Kidney (tissue), 14 donors: ENCODE measurements around the gene ARHGAP22. TPM values are rescaled to one million over a fixed set of nuclear protein-coding genes. Genes with fewer than 3 reads are reported as not detected.

Experiments
- DNase-seq, 5 donors: peaks; one replicate each; pipeline ENCODE4 v3.0.0-alpha.2; 2013 to 2020
- FAIRE-seq: peaks from 2 replicates; lab custom pipeline; 2012; peaks lifted over from hg19 to GRCh38; lab: Jason Lieb, UNC
- H3K27ac ChIP-seq, 2 donors: one replicate each; pipeline ENCODE4 v1.7.0; 2013; ENCODE audit warnings: low read depth in 2 of 2, low read length in 2 of 2, inconsistent platforms in 1 of 2
- H3K27me3 ChIP-seq: one replicate; pipeline ENCODE4 v1.7.1; 2013; ENCODE audit warnings: low read length, inconsistent platforms; ENCODE audit not compliant: control insufficient read depth, insufficient read depth
- H3K36me3 ChIP-seq, 3 donors: one replicate each; pipeline versions ENCODE4 v1.7.0 to v1.7.1; 2013; ENCODE audit warnings: low read length in 3 of 3, control low read depth in 1 of 3, inconsistent platforms in 1 of 3; ENCODE audit not compliant: insufficient read depth in 3 of 3, control insufficient read depth in 2 of 3
- H3K4me1 ChIP-seq, 3 donors: one replicate each; pipeline versions ENCODE4 v1.7.0 to v1.7.1; 2013; ENCODE audit warnings: low read length in 3 of 3, inconsistent platforms in 1 of 3, low read depth in 1 of 3; ENCODE audit not compliant: control insufficient read depth in 2 of 3, insufficient read depth in 2 of 3
- H3K4me3 ChIP-seq, 3 donors: one replicate each; pipeline versions ENCODE4 v1.7.0 to v1.8.1; 2013; ENCODE audit warnings: low read length in 3 of 3, control low read depth in 1 of 3, inconsistent platforms in 1 of 3
- H3K9ac ChIP-seq, 3 donors: one replicate each; pipeline versions ENCODE4 v1.7.0 to v1.7.1; 2013; ENCODE audit warnings: low read length in 3 of 3, control low read depth in 1 of 3, inconsistent platforms in 1 of 3
- H3K9me3 ChIP-seq, 3 donors: one replicate each; pipeline versions ENCODE4 v1.7.0 to v1.7.1; 2013; ENCODE audit warnings: low read length in 3 of 3, control low read depth in 1 of 3, inconsistent platforms in 1 of 3; ENCODE audit not compliant: control insufficient read depth in 2 of 3, insufficient read depth in 1 of 3
- intact Hi-C: fragments of 100-400 bp; cut with DNase I; formaldehyde crosslinking; loops from one replicate; pipeline ENCODE4 v1.11.1; 2022
- polyA plus RNA-seq: library from polyadenylated mRNA; stranded (reverse); fragments of 350-450 nt; fragmentation: Illumina TruSeq; extraction: RNeasy Lipid Tissue Mini Kit (QIAGEN cat#74804); gene quantifications from one replicate; pipeline ENCODE4 v1.2.3, GENCODE V29; 2014; ENCODE audit warnings: low read depth, low replicate concordance; ENCODE audit not compliant: insufficient read depth
- total RNA-seq: library from RNA; stranded (reverse); fragmentation: NEBNext Ultra II Directional; extraction: Animal tissue kit (Norgen Biotek cat#: 25700); gene quantifications from one replicate; pipeline ENCODE4 v1.2.1, GENCODE V29; 2021
- TF ChIP-seq, protein P1 (sequence below): IDR thresholded peaks from 3 replicates; pipeline ENCODE4 v1.5.1; 2012; ENCODE audit warnings: mild to moderate bottlenecking, moderate library complexity, borderline replicate concordance; ENCODE audit not compliant: insufficient read depth; ENCODE audit errors: extremely low read depth
- donor health status: control.
- donor health status: control.
- donor health status: control.
- donor health status: control.
- donor health status: control.
- donor health status: DM: yes; HTN: yes; CAD: no.
- donor health status: Normal renal cell carcinoma (clear cell type).

ARHGAP22 gene
- total and polyA plus RNA-seq, 2 donors from 2014 or later: 0.62 to 6.6 TPM

DNA sequence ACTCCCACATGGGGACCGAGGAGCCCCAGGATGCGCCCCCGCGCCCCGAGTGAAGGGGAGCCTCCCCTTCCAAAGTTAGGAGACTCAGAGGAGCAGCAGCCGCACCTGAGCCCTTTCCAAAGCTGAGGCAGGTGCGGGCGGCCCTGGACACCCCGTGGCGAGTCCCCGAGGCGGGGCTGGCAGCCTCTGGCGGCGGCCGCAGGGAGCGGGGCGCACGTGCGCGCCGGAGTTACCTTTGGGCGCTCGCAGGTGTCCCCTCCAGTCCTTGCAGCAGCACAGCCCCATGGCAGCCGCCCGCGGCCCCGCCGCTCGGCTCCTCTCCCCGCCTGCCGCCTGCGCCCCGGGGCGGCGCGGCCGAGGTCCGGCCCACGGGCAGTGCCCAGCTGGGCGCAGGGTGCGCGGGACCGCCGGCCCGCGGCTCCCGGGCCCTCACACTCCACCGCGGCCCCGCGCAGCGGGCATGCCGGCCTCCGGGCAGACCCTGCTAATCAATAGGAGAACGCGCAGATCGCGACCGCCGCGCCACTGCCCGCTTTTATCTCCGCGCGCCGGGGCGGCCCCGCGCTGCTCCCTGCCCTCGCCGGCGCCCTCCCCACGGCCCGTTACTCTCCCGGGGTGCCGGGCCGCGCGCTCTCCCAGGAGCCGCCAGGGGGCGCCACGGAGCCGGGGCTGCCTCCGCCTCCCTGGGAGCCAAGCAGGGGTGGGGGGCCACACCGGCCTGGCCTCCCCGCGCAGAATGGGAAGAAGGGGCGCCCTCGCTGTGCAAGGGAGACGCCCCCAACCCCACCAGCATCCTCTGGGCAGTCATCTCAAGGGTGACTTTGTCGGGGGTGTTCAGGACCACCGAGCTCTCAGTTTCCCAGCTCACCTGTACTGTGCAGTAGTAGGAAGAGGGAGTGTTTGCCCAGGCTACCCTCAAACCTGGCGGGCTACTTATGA, 80.8 kb downstream of the ARHGAP22 start:
- H3K36me3 ChIP-seq: no peaks in the 10 kb centered on the region
- no peaks in the 10 kb centered on the region for H3K27me3 ChIP-seq
- H3K9me3 ChIP-seq: no peaks in the 10 kb centered on the region
- H3K4me3 ChIP-seq: peak overlapping the region in 1 of 3 donors; percentile 48
- TF ChIP-seq, protein P1, sequence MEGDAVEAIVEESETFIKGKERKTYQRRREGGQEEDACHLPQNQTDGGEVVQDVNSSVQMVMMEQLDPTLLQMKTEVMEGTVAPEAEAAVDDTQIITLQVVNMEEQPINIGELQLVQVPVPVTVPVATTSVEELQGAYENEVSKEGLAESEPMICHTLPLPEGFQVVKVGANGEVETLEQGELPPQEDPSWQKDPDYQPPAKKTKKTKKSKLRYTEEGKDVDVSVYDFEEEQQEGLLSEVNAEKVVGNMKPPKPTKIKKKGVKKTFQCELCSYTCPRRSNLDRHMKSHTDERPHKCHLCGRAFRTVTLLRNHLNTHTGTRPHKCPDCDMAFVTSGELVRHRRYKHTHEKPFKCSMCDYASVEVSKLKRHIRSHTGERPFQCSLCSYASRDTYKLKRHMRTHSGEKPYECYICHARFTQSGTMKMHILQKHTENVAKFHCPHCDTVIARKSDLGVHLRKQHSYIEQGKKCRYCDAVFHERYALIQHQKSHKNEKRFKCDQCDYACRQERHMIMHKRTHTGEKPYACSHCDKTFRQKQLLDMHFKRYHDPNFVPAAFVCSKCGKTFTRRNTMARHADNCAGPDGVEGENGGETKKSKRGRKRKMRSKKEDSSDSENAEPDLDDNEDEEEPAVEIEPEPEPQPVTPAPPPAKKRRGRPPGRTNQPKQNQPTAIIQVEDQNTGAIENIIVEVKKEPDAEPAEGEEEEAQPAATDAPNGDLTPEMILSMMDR: no peak
- H3K9ac ChIP-seq: no peak overlapping the region
- FAIRE-seq (no peak), DNase-seq (peak in 3 of 5 donors; percentile 31 to 62 (median 40))
- H3K27ac ChIP-seq: no peak overlapping the region
- peaks cover 2 to 7% (median 5%) of the 10 kb centered on the region in 3 donors for H3K4me1 ChIP-seq
- intact Hi-C loops: no loop called here

DNA sequence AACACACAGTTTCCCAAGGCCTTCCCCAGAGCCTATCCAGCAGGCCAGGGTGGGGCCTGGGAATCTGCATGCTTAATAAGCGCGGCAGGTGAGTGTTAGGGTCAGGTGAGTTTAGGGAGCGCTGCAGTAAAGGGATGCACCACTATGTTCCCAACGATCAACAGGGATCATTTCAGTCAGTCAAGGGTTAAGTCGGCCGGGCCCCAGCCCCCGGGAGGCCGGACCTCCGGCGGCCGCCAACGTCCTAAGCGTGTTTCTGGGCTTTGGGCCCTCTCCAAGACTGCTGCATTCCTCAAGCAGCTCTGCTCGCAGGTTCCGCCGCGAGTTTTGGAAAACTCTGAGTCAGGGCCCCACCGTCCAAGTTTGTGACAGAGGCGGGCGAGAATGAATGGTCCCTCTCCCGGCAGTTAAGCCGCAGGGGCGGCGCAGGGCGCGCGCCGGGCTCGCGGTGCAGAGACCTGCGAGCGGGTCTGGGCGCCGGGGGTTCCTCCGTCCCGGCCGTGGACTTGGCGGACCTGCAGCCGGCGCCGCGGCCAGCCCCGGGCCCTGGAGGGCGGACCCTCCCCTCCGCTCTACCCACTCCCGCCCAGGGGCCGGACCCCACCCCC, 81.6 kb downstream of the ARHGAP22 start:
- H3K27ac ChIP-seq: no peak overlapping the region
- H3K9me3 ChIP-seq: no peaks in the 10 kb centered on the region
- intact Hi-C loops: no loop called here
- FAIRE-seq: no peak
- TF ChIP-seq, protein P1: no peak
- H3K27me3 ChIP-seq: no peaks in the 10 kb centered on the region
- H3K9ac ChIP-seq: peak overlapping the region in 1 of 3 donors; percentile 21
- H3K36me3 ChIP-seq: no peaks in the 10 kb centered on the region
- H3K4me3 ChIP-seq: peak overlapping the region in 2 of 3 donors; percentile 16 to 48
- peaks cover 2 to 7% (median 5%) of the 10 kb centered on the region in 3 donors for H3K4me1 ChIP-seq
- DNase-seq: peak in 4 of 5 donors; percentile 56 to 87 (median 62)

DNA sequence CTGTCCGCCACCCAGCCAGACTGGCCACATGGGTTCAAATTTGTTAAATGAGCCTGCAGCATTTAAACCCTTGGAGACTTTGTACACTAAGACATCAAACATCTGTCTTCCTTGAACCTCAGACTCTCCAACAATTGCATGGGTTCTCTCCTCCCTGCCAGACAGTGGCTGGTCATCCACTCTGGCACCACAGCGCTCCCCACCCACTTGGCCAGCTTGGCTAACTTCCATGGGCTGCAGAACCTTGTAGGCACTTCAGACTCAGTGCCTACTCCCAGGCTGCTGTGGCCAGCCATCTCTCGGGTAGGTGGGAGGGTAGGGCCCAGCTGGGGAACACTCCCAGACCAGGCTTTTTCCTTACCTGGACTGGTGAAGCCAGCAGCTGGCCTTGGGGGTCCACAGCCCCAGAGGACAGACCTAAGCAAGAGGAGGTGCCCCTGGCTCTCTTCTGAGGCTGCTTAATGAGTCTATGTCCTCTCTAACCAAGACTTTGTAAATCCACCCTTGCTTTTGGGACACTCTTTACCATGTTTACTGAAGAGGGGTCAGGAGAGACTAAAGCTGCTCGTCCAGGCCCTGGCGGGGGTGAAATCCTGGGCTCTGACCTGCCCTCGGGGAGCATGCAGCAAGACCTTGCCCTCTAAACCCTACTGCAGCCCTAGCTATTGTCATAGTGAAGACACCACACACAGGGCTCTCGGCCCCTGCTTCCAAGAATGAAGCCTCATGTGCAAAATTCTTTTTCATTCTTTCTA, 82.7 kb downstream of the ARHGAP22 start:
- FAIRE-seq: no peak
- Histone ChIP-seq H3K9me3 (no peaks in the 10 kb centered on the region), H3K27me3 (no peaks in the 10 kb centered on the region), H3K27ac (no peak overlapping the region), H3K36me3 (no peaks in the 10 kb centered on the region), H3K4me3 (no peak overlapping the region), H3K9ac (no peak overlapping the region), H3K4me1 (peaks cover 2 to 7% (median 5%) of the 10 kb centered on the region in 3 donors)
- DNase-seq: no peak
- TF ChIP-seq, protein P1: no peak
- intact Hi-C loops: no loop called here
